HepG2 (cell line): ENCODE data around the gene ANKRD29. TPM values are rescaled to one million over a fixed set of nuclear protein-coding genes. Genes with fewer than 3 reads are reported as not detected.

Experiments used
- GFI1 ChIP-seq: sonication (generic); formaldehyde crosslinking; IDR thresholded peaks from 2 replicates; pipeline ENCODE4 v1.5.0; 2020; ENCODE audit warnings: missing genetic modification reagents, mild to moderate bottlenecking, borderline replicate concordance
- HMG20A ChIP-seq: IDR thresholded peaks from 2 replicates; pipeline ENCODE4 v1.6.1; 2016; ENCODE audit warnings: borderline replicate concordance
- HNF4A ChIP-seq: sonication (generic); formaldehyde crosslinking; IDR thresholded peaks from 2 replicates; pipeline ENCODE4 v1.4.0; 2020; ENCODE audit warnings: missing genetic modification reagents
- KAT8 ChIP-seq: IDR thresholded peaks from 2 replicates; pipeline ENCODE4 v1.6.1; 2016; ENCODE audit warnings: missing genetic modification reagents, missing compliant biosample characterization
- KDM3A ChIP-seq: IDR thresholded peaks from 2 replicates; pipeline ENCODE4 v1.6.1; 2018; ENCODE audit warnings: low read depth, missing compliant biosample characterization
- MAZ ChIP-seq, 2 experiments: sonication (generic) in 1 of 2; formaldehyde crosslinking in 1 of 2; IDR thresholded peaks; 2 replicates each; pipeline versions ENCODE4 v1.5.0 to v1.6.1; 2012 to 2020; ENCODE audit warnings: low read depth in 2 of 2, mild to moderate bottlenecking in 2 of 2, borderline replicate concordance in 1 of 2, improper control_type of control experiment in 1 of 2, low read length in 1 of 2, missing genetic modification reagents in 1 of 2, moderate library complexity in 1 of 2
- POLR2AphosphoS2 ChIP-seq: IDR thresholded peaks from 2 replicates; pipeline ENCODE4 v1.6.1; 2011; ENCODE audit warnings: low read depth, low read length, improper control_type of control experiment
- YEATS2 ChIP-seq: sonication (generic); formaldehyde crosslinking; IDR thresholded peaks from 2 replicates; pipeline ENCODE4 v1.4.0; 2020; ENCODE audit warnings: missing genetic modification reagents, borderline replicate concordance
- ZBTB1 ChIP-seq: sonication (generic); formaldehyde crosslinking; IDR thresholded peaks from 2 replicates; pipeline ENCODE4 v1.4.0; 2020; ENCODE audit warnings: missing genetic modification reagents, borderline replicate concordance
- ZNF260 ChIP-seq: sonication (generic); formaldehyde crosslinking; IDR thresholded peaks from 2 replicates; pipeline ENCODE4 v1.4.0; 2020; ENCODE audit warnings: missing genetic modification reagents, low read depth, mild to moderate bottlenecking, borderline replicate concordance
- ZNF333 ChIP-seq: sonication (generic); formaldehyde crosslinking; IDR thresholded peaks from 2 replicates; pipeline ENCODE4 v1.4.0; 2020; ENCODE audit warnings: mild to moderate bottlenecking, missing genetic modification reagents, borderline replicate concordance
- ZNF530 ChIP-seq: sonication (generic); formaldehyde crosslinking; IDR thresholded peaks from 2 replicates; pipeline ENCODE4 v1.5.0; 2020; ENCODE audit warnings: low read depth, mild to moderate bottlenecking, missing genetic modification reagents
- ZNF605 ChIP-seq: sonication (generic); formaldehyde crosslinking; IDR thresholded peaks from 2 replicates; pipeline ENCODE4 v1.8.0; 2022; ENCODE audit warnings: mild to moderate bottlenecking, missing genetic modification reagents
- ZNF660 ChIP-seq: sonication (generic); formaldehyde crosslinking; IDR thresholded peaks from 2 replicates; pipeline ENCODE4 v1.5.1; 2020; ENCODE audit warnings: mild to moderate bottlenecking, low read depth, missing genetic modification reagents, borderline replicate concordance
- polyA plus RNA-seq, 8 experiments: library from polyadenylated mRNA; depleted of rRNA in 3 of 8; stranded (reverse) in 7 of 8; unstranded in 1 of 8; fragments of >200 nt; fragmentation: Illumina TruSeq in 4 of 8; extraction: Trizol in 4 of 8; gene quantifications; 2 replicates each; pipeline versions ENCODE4 v1.2.1 to v1.2.3, GENCODE V29; 2011 to 2016; ENCODE audit warnings: low read depth in 4 of 8, missing spikeins in 1 of 8, mixed read lengths in 1 of 8; ENCODE audit not compliant: insufficient read depth in 1 of 8
- total RNA-seq, 5 experiments: library from RNA; depleted of rRNA; stranded (reverse); fragments of >200 nt; fragmentation: Illumina TruSeq; extraction: Trizol; gene quantifications; 2 replicates each; pipeline ENCODE4 v1.2.3, GENCODE V29; 2016; ENCODE audit warnings: low read depth in 1 of 5
- TF ChIP-seq, protein P1 (sequence below): sonication (generic); formaldehyde crosslinking; IDR thresholded peaks from 2 replicates; pipeline ENCODE4 v1.9.0; 2021; ENCODE audit warnings: missing genetic modification reagents, borderline replicate concordance
- TF ChIP-seq, protein P2 (sequence below): sonication (generic); IDR thresholded peaks from 2 replicates; pipeline ENCODE4 v1.6.1; 2016; ENCODE audit warnings: low read depth, borderline replicate concordance

ANKRD29 gene
- total and polyA plus RNA-seq, 2 of the 13 experiments (the other 11 are each of a cell fraction or from before 2014, with no cell fraction given) = not detected

DNA sequence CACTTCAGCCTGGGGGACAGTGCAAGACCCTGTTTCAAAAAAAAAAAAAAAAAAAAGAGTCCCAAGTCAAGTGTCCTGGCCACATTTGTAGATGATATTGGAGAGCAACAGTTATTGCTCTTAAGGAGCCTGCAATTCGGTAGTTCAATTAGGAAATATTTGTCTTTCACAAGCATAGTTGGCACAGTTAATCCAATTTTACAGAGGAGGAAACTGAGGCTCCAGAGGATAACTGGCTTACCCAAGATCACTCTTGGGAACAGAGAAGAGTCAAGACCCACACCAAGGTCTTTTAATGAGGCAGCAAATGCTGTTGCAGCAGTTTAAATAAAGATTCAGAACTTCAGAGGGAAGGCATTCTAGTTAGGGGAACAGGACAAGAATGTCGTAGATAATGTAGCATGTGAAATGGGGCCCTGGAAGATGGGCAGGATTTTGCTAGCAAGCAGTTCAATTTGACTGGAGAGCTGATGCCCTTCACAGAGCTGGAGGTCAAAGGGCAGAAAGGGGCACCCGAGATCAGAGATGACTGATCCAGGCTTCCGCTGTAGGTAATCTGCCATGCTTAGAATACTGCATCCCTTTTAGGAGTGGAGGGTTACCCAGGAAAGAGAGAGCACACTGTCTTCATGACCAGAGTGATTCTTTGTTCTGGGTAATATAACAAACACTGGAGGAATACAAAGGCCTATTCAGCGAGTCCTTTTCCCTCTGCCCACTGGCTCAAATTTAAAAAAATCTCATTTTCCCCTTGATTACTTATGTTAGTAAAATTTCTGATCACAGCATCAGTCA is 79.4 kb downstream of the ANKRD29 start (continued):
- TF ChIP-seq KAT8 (no peak), KDM3A (no peak), MAZ (IDR thresholded peaks at IDR 0.05; ENCODE audit: borderline replicate concordance, low read depth, low read length) (no peak), MAZ (CRISPR knock-in tag; IDR thresholded peaks at IDR 0.05; ENCODE audit: low read depth) (no peak), ZBTB1 (CRISPR knock-in tag) (no peak), POLR2AphosphoS2 (no peak), YEATS2 (no peak), ZNF530 (no peak), GFI1 (peak; percentile 73; the same call in 1 of the 2 replicates), ZNF333 (CRISPR knock-in tag) (no peak), HMG20A (peak; percentile 59; the same call in 1 of the 2 replicates), ZNF660 (CRISPR knock-in tag) (no peak), ZNF260 (CRISPR knock-in tag) (no peak), HNF4A (CRISPR knock-in tag) (no peak; the same call in 1 of the 2 replicates), ZNF605 (CRISPR knock-in tag) (no peak)
- TF ChIP-seq, protein P1, sequence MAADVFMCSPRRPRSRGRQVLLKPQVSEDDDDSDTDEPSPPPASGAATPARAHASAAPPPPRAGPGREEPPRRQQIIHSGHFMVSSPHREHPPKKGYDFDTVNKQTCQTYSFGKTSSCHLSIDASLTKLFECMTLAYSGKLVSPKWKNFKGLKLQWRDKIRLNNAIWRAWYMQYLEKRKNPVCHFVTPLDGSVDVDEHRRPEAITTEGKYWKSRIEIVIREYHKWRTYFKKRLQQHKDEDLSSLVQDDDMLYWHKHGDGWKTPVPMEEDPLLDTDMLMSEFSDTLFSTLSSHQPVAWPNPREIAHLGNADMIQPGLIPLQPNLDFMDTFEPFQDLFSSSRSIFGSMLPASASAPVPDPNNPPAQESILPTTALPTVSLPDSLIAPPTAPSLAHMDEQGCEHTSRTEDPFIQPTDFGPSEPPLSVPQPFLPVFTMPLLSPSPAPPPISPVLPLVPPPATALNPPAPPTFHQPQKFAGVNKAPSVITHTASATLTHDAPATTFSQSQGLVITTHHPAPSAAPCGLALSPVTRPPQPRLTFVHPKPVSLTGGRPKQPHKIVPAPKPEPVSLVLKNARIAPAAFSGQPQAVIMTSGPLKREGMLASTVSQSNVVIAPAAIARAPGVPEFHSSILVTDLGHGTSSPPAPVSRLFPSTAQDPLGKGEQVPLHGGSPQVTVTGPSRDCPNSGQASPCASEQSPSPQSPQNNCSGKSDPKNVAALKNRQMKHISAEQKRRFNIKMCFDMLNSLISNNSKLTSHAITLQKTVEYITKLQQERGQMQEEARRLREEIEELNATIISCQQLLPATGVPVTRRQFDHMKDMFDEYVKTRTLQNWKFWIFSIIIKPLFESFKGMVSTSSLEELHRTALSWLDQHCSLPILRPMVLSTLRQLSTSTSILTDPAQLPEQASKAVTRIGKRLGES (CRISPR knock-in tag) = no peak
- TF ChIP-seq, protein P2, sequence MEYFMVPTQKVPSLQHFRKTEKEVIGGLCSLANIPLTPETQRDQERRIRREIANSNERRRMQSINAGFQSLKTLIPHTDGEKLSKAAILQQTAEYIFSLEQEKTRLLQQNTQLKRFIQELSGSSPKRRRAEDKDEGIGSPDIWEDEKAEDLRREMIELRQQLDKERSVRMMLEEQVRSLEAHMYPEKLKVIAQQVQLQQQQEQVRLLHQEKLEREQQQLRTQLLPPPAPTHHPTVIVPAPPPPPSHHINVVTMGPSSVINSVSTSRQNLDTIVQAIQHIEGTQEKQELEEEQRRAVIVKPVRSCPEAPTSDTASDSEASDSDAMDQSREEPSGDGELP = no peak
